ENCODE measurements around the gene TRDN. TPM values are rescaled to one million over a fixed set of nuclear protein-coding genes. Genes with fewer than 3 reads are reported as not detected.

TRDN gene
- total RNA-seq, 1 donor = not detected

GRCh38 chr6:123226398-123226797 is 410.4 kb downstream of the TRDN start:
- no peak overlapping the region for H3K4me3 ChIP-seq (ENCODE audit: low read depth, low read length)
- DNase-seq (ENCODE audit: low read depth) = no peak
- TF ChIP-seq CTCF (IDR thresholded peaks at IDR 0.05; ENCODE audit: insufficient read depth, low read depth, low read length) = no peak

GRCh38 chr6:123224077-123224476 is 412.7 kb downstream of the TRDN start:
- no peak for DNase-seq (ENCODE audit: low read depth)
- no peak for TF ChIP-seq CTCF (IDR thresholded peaks at IDR 0.05; ENCODE audit: insufficient read depth, low read depth, low read length)
- H3K4me3 ChIP-seq (ENCODE audit: low read depth, low read length) = no peak overlapping the region

- no peak for TF ChIP-seq CTCF (IDR thresholded peaks at IDR 0.05; ENCODE audit: insufficient read depth, low read depth, low read length)
- H3K4me3 ChIP-seq (ENCODE audit: low read depth, low read length) = no peak overlapping the region
- no peak for DNase-seq (ENCODE audit: low read depth)
Measured at GRCh38 chr6:123223461-123223860, 413.3 kb downstream of the TRDN start.

- H3K4me3 ChIP-seq (ENCODE audit: low read depth, low read length) = no peak overlapping the region
- no peak for TF ChIP-seq CTCF (IDR thresholded peaks at IDR 0.05; ENCODE audit: insufficient read depth, low read depth, low read length)
- no peak for DNase-seq (ENCODE audit: low read depth)
Measured at GRCh38 chr6:123215211-123215610, 421.5 kb downstream of the TRDN start.

GRCh38 chr6:123214433-123214832 is 422.3 kb downstream of the TRDN start:
- no peak for TF ChIP-seq CTCF (IDR thresholded peaks at IDR 0.05; ENCODE audit: insufficient read depth, low read depth, low read length)
- H3K4me3 ChIP-seq (ENCODE audit: low read depth, low read length) = no peak overlapping the region
- DNase-seq (ENCODE audit: low read depth) = no peak

- TF ChIP-seq CTCF (IDR thresholded peaks at IDR 0.05; ENCODE audit: insufficient read depth, low read depth, low read length) = no peak
- H3K4me3 ChIP-seq (ENCODE audit: low read depth, low read length) = no peak overlapping the region
- DNase-seq (ENCODE audit: low read depth) = no peak
Measured at GRCh38 chr6:123213921-123214320, 422.8 kb downstream of the TRDN start.

- H3K4me3 ChIP-seq (ENCODE audit: low read depth, low read length) = no peak overlapping the region
- no peak for TF ChIP-seq CTCF (IDR thresholded peaks at IDR 0.05; ENCODE audit: insufficient read depth, low read depth, low read length)
- no peak for DNase-seq (ENCODE audit: low read depth)
Measured at GRCh38 chr6:123211777-123212545, 424.8 kb downstream of the TRDN start.

Data from fibroblast of villous mesenchyme (primary cell).